Measurements from ENCODE around the gene IGHMBP2. TPM values are rescaled to one million over a fixed set of nuclear protein-coding genes. Genes with fewer than 3 reads are reported as not detected.

The IGHMBP2 gene
- total RNA-seq (2021) = 21.9 and 24.0 TPM in 2 replicates
- long read RNA-seq, transcript IGHMBP2-201 (15 exons, 3,961 nt) = major isoform, 9 of 103 reads
- long read RNA-seq, partial matches to known transcripts = 54 of 103 reads
- long read RNA-seq, other reads (novel, unspliced or antisense) = 40 of 103 reads

- H3K27ac Mint-ChIP-seq = peak within 1 kb of the TSS; percentile 65 to 97 (median 97)
- H3K27me3 Mint-ChIP-seq (ENCODE audit: low read depth) = no peaks in the 10 kb centered on the region; the same call in 1 of the 2 replicates
- Histone ChIP-seq H2BK15ac (ENCODE audit: low read depth, low read length) (no peak within 1 kb of the TSS), H3K9me3 (ENCODE audit: control insufficient read depth, low read depth, low read length) (no peaks in the 10 kb centered on the region), H4K5ac (ENCODE audit: insufficient read length, low read depth, low read length) (peak within 1 kb of the TSS; percentile 88), H3K56ac (ENCODE audit: insufficient read length, low read depth, low read length) (no peak within 1 kb of the TSS), H3K4me2 (ENCODE audit: insufficient read depth, insufficient read length, low read length) (peak within 1 kb of the TSS; percentile 92), H2BK20ac (ENCODE audit: low read depth, low read length, poor library complexity, severe bottlenecking) (no peak within 1 kb of the TSS), H3T11ph (ENCODE audit: low read length) (no peak within 1 kb of the TSS), H2AFZ (ENCODE audit: low read length) (no peak within 1 kb of the TSS), H3K14ac (ENCODE audit: insufficient read depth, low read length) (peak within 1 kb of the TSS; percentile 96), H3K4me1 (ENCODE audit: insufficient read depth, low read length) (no peaks in the 10 kb centered on the region), H3K23ac (ENCODE audit: insufficient read length, low read depth, low read length) (no peak within 1 kb of the TSS), H4K91ac (ENCODE audit: insufficient read length, low read depth, low read length) (no peak within 1 kb of the TSS), H3K27me3 (ENCODE audit: insufficient read depth, low read length) (no peaks in the 10 kb centered on the region), H2BK12ac (ENCODE audit: insufficient read length, low read depth, low read length) (no peak within 1 kb of the TSS), H3K79me2 (ENCODE audit: insufficient read depth, low read length) (peaks cover 24% of the 10 kb centered on the region), H2AK5ac (ENCODE audit: insufficient read length, low read length) (no peak within 1 kb of the TSS), H2BK120ac (ENCODE audit: low read depth, low read length, poor library complexity, severe bottlenecking) (no peak within 1 kb of the TSS), H3K18ac (ENCODE audit: insufficient read length, low read depth, low read length) (peak within 1 kb of the TSS; percentile 91), H3K23me2 (ENCODE audit: insufficient read length, low read depth, low read length, poor library complexity, severe bottlenecking) (peaks cover 11% of the 10 kb centered on the region), H3K9ac (ENCODE audit: extremely low read depth, insufficient read length, low read length) (peak within 1 kb of the TSS; percentile 96), H3K79me1 (ENCODE audit: insufficient read depth, low read depth, low read length, poor library complexity, severe bottlenecking) (peaks cover 12% of the 10 kb centered on the region), H3K4ac (ENCODE audit: low read depth, low read length) (no peak within 1 kb of the TSS), H4K8ac (replicated peaks; ENCODE audit: insufficient read length, low read depth, low read length) (peak within 1 kb of the TSS; percentile 71), H4K20me1 (ENCODE audit: control insufficient read depth, insufficient read depth, insufficient read length) (no peaks in the 10 kb centered on the region), H3K27ac (ENCODE audit: insufficient read length, low read depth, low read length) (no peak within 1 kb of the TSS), H2BK5ac (ENCODE audit: insufficient read length, low read length) (peak within 1 kb of the TSS; percentile 7)
- H3K4me1 Mint-ChIP-seq = peaks cover 25 to 28% of the 10 kb centered on the region in 2 experiments
- DNase-seq = peak; percentile 82
- peaks cover 19 to 44% (median 33%) of the 10 kb centered on the region in 3 experiments; a peak in 6 of 7 replicates for H3K36me3 Mint-ChIP-seq (ENCODE audit: insufficient read depth in 1 of 3, low read depth in 3 of 3)
- no peak for TF ChIP-seq CTCF (conservative IDR thresholded peaks at IDR 0.05)
- no peaks in the 10 kb centered on the region for H3K9me3 Mint-ChIP-seq
- WGBS (ENCODE audit: extremely low coverage, insufficient read length, low lambda C conversion rate) = no CpG with 5 or more reads among the region's 78 CpGs
- peak within 1 kb of the TSS; percentile 99 for H3K4me3 Mint-ChIP-seq
These were observed at the start of gene IGHMBP2, which contains the start of gene MRPL21 for GRCh38 chr11:68903288-68904247. Gene IGHMBP2 (plus strand): TSS chr11:68903891. CDS start chr11:68903953, 62 bp downstream. Gene MRPL21 (minus strand): TSS chr11:68903832. CDS start chr11:68903810, 22 bp downstream.
